NCI-H146 (cell line): ENCODE measurements around the gene ARHGAP29.

ENCODE experiments used
- DNase-seq: peaks from one replicate; lab custom pipeline; 2025; lab: John Stamatoyannopoulos, UW

The ARHGAP29 gene

GRCh38 chr1:94124538-94124937 is 112.8 kb downstream of the ARHGAP29 start:
- no peak for DNase-seq

- DNase-seq: no peak
Measured at GRCh38 chr1:94122201-94122970, 115.0 kb downstream of the ARHGAP29 start.
